ENCODE measurements around the gene TDRD9. TPM values are rescaled to one million over a fixed set of nuclear protein-coding genes. Genes with fewer than 3 reads are reported as not detected.

The TDRD9 gene
- total RNA-seq, 2 donors from 2014 or later: 8.6 to 20.8 TPM

DNA sequence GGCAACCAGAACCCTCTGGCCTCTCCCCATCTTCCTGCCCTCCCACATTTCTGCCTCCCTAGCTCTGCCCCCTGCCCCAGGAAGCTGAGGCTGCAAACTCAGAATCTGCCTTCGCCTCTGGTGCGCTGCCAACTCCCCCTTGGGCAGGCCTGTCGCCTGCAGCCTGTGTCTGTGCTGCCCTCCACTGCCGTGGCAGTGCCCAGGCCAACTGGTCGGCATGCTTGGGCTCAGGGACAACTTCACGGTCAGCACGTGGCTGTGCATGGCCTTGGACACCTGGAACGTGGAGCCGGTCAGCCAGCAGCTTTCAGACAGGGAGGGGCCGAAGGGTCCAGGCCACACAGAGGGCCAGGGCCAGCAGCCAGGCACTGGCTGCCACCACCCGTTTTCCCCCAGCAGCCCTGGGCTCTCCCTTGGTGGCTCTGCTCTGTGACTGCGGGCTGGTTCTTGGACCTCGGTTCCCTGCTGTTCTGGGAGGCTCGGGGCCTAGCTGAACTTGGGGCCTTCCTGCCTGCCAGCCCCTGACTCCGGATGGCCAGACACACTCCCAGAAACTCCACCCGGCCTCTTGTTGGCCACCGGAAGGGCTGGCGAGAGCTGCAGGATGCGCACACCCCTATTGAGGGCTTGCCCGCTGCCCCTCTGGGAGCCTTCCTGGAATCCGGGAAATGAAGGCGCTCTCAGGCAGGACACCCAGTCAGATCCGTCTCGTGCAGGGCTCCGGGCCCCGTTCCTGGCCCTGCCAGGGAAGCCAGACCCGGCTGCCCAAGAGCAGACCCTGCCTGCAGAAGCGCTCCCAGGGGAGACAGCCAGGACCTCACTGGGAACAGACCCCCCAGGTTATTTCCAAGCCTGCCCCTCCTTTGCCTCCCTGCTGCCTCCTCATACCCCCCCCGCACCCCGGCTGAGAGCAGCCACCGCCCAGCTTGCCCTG, 46.7 kb upstream of the TDRD9 start:
- Histone ChIP-seq H3K36me3 (no peaks in the 10 kb centered on the region), H3K4me3 (no peak overlapping the region), H3K9me3 (no peaks in the 10 kb centered on the region), H3K27me3 (no peaks in the 10 kb centered on the region), H3K27ac (peak overlapping the region; percentile 85 to 87), H3K4me1 (peaks cover 0 to 39% of the 10 kb centered on the region in 2 donors)
- DNase-seq (ENCODE audit: low spot score): no peak
- TF ChIP-seq, protein P1, sequence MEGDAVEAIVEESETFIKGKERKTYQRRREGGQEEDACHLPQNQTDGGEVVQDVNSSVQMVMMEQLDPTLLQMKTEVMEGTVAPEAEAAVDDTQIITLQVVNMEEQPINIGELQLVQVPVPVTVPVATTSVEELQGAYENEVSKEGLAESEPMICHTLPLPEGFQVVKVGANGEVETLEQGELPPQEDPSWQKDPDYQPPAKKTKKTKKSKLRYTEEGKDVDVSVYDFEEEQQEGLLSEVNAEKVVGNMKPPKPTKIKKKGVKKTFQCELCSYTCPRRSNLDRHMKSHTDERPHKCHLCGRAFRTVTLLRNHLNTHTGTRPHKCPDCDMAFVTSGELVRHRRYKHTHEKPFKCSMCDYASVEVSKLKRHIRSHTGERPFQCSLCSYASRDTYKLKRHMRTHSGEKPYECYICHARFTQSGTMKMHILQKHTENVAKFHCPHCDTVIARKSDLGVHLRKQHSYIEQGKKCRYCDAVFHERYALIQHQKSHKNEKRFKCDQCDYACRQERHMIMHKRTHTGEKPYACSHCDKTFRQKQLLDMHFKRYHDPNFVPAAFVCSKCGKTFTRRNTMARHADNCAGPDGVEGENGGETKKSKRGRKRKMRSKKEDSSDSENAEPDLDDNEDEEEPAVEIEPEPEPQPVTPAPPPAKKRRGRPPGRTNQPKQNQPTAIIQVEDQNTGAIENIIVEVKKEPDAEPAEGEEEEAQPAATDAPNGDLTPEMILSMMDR (IDR thresholded peaks at IDR 0.05): peak in 1 of 2 donors; percentile 38

- Histone ChIP-seq H3K4me3 (no peak overlapping the region), H3K27ac (no peak overlapping the region), H3K9me3 (no peaks in the 10 kb centered on the region), H3K36me3 (no peaks in the 10 kb centered on the region), H3K4me1 (peaks cover 0 to 39% of the 10 kb centered on the region in 2 donors), H3K27me3 (no peaks in the 10 kb centered on the region)
- DNase-seq (ENCODE audit: low spot score): no peak
- TF ChIP-seq, protein P1 (IDR thresholded peaks at IDR 0.05): no peak
Measured at GRCh38 chr14:103882503-103883262, 45.6 kb upstream of the TDRD9 start.

- Histone ChIP-seq H3K36me3 (no peaks in the 10 kb centered on the region), H3K4me1 (peaks cover 0 to 39% of the 10 kb centered on the region in 2 donors), H3K9me3 (no peaks in the 10 kb centered on the region), H3K4me3 (no peak overlapping the region), H3K27me3 (no peaks in the 10 kb centered on the region), H3K27ac (no peak overlapping the region)
- TF ChIP-seq, protein P1 (IDR thresholded peaks at IDR 0.05): no peak
- DNase-seq (ENCODE audit: low spot score): no peak
Measured at GRCh38 chr14:103883263-103883523, 45.1 kb upstream of the TDRD9 start.

DNA sequence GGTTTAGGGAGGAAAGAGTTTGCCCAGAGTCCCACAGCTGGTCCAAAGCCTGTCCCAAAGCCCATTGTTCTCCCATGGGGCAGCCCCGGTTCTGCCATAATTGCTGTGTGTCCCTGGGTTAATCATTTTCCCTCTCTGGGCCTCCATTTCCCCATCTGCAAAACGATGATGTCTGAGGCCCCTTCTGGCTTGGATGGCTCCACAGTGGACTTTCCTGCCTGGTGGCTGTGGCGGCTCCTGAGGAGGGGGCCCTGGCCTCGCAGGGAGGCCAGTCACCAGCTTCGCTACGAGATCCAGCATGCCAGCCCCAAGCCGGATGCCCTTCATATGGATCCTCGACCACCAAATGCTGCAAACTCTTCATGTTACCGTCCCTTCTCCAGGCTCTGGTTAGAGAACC, 43.4 kb upstream of the TDRD9 start:
- Histone ChIP-seq H3K27ac (no peak overlapping the region), H3K36me3 (no peaks in the 10 kb centered on the region), H3K9me3 (no peaks in the 10 kb centered on the region), H3K4me1 (peaks cover 0 to 38% of the 10 kb centered on the region in 2 donors), H3K27me3 (no peaks in the 10 kb centered on the region), H3K4me3 (no peak overlapping the region)
- DNase-seq (ENCODE audit: low spot score): no peak
- TF ChIP-seq, protein P1 (IDR thresholded peaks at IDR 0.05): no peak

DNA sequence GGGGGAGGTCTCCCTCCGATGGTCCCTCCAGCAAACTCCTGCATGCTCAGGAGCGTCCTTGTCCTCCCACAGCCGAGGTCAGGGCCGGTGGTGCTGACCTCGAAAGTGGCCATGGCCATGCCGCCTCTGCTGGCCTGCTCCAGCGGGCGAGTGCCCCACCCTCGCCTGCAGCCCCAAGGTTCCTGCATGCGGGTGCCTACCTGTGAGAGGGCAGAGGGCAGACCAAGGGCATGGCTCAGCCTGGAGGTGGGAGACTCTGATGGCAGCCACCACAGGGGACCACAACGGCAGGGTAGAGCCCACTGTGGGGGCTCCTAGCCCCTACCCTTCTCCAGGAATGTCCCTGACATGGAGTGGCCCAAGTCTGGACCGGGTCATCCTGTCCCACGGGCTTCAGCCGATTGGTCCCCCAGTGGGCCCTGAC, 42.7 kb upstream of the TDRD9 start:
- Histone ChIP-seq H3K9me3 (no peaks in the 10 kb centered on the region), H3K36me3 (no peaks in the 10 kb centered on the region), H3K27ac (no peak overlapping the region), H3K4me1 (peaks cover 0 to 38% of the 10 kb centered on the region in 2 donors), H3K27me3 (no peaks in the 10 kb centered on the region), H3K4me3 (no peak overlapping the region)
- TF ChIP-seq, protein P1 (IDR thresholded peaks at IDR 0.05): no peak
- no peak for DNase-seq (ENCODE audit: low spot score)
